IMR-90 (cell line): ENCODE data around the gene SRRM2. TPM values are rescaled to one million over a fixed set of nuclear protein-coding genes. Genes with fewer than 3 reads are reported as not detected.

ENCODE experiments used
- ATAC-seq: fragments of 200-7000 bp; cut with Tn5 transposase; 2 replicates; pipeline ENCODE4 v1.9.1; 2020; ENCODE audit warnings: low read depth, mild to moderate bottlenecking, moderate library complexity
- BruUV-seq: library from RNA; stranded (reverse); fragments of 400-500 nt; replicated peaks from 2 replicates; lab custom pipeline; 2021; lab: Mats Ljungman, UMichigan
- CTCF ChIA-PET: fragments of 300-600 bp; formaldehyde crosslinking; extraction: SDS; loops from one replicate; lab custom pipeline; 2021; ENCODE audit warnings: antibody characterized with exemption; lab: Yijun Ruan, JAX
- POLR2A ChIA-PET: fragments of 300-600 bp; sonication (Branson Sonifier 250); formaldehyde crosslinking; loops from one replicate; lab custom pipeline; 2022; ENCODE audit warnings: antibody characterized with exemption; ENCODE audit not compliant: unreplicated experiment; lab: Charles Lee
- DNase-seq: peaks from one replicate; pipeline ENCODE4 v3.0.0; 2013
- H2AFZ ChIP-seq: replicated peaks from 2 replicates; pipeline ENCODE3; 2013; ENCODE audit warnings: low read length, mild to moderate bottlenecking; ENCODE audit not compliant: poor library complexity
- H2AK5ac ChIP-seq: 2 replicates; pipeline ENCODE4 v1.6.1; 2013; ENCODE audit warnings: low read depth, low read length, inconsistent platforms
- H2AK9ac ChIP-seq: replicated peaks from 2 replicates; pipeline ENCODE3; 2013; ENCODE audit warnings: mild to moderate bottlenecking, low read depth, low read length, moderate library complexity; ENCODE audit not compliant: poor library complexity
- H2BK120ac ChIP-seq: 2 replicates; pipeline ENCODE4 v1.6.1; 2013; ENCODE audit warnings: low read depth, low read length, inconsistent platforms
- H2BK15ac ChIP-seq: 3 replicates; pipeline ENCODE4 v1.6.1; 2013; ENCODE audit warnings: low read depth, low read length, inconsistent platforms
- H2BK20ac ChIP-seq: 2 replicates; pipeline ENCODE4 v1.6.1; 2013; ENCODE audit warnings: low read depth, mild to moderate bottlenecking, inconsistent platforms, low read length, moderate library complexity
- H2BK5ac ChIP-seq: 2 replicates; pipeline ENCODE4 v1.6.1; 2013; ENCODE audit warnings: mild to moderate bottlenecking, low read depth, low read length, inconsistent platforms; ENCODE audit not compliant: poor library complexity, severe bottlenecking
- H3K14ac ChIP-seq: replicated peaks from 2 replicates; pipeline ENCODE4 v1.6.1; 2013; ENCODE audit warnings: low read depth, low read length, inconsistent platforms
- H3K18ac ChIP-seq: 2 replicates; pipeline ENCODE4 v1.6.1; 2013; ENCODE audit warnings: low read depth, low read length, control low read depth
- H3K23ac ChIP-seq: 2 replicates; pipeline ENCODE4 v1.6.1; 2013; ENCODE audit warnings: low read depth, low read length, inconsistent platforms
- H3K27ac ChIP-seq: 2 replicates; pipeline ENCODE4 v1.5.1; 2013; ENCODE audit warnings: mild to moderate bottlenecking, control low read depth, low read length; ENCODE audit not compliant: insufficient read depth
- H3K27me3 ChIP-seq: 2 replicates; pipeline ENCODE4 v1.6.1; 2013; ENCODE audit warnings: low read length; ENCODE audit not compliant: control insufficient read depth, insufficient read depth
- H3K36me3 ChIP-seq: 2 replicates; pipeline ENCODE4 v1.6.1; 2013; ENCODE audit warnings: low read length, mixed read lengths; ENCODE audit not compliant: control insufficient read depth, insufficient read depth
- H3K4ac ChIP-seq: 2 replicates; pipeline ENCODE4 v1.6.1; 2013; ENCODE audit warnings: low read depth, low read length, inconsistent platforms
- H3K4me1 ChIP-seq: 2 replicates; pipeline ENCODE4 v1.6.1; 2013; ENCODE audit warnings: low read length, mixed read lengths; ENCODE audit not compliant: control insufficient read depth, insufficient read depth
- H3K4me2 ChIP-seq: 2 replicates; pipeline ENCODE4 v1.6.1; 2013; ENCODE audit warnings: low read depth, mild to moderate bottlenecking, control low read depth, low read length, moderate library complexity
- H3K4me3 ChIP-seq: 2 replicates; pipeline ENCODE4 v1.5.1; 2013; ENCODE audit warnings: low read depth, mild to moderate bottlenecking, control low read depth, low read length, moderate library complexity; ENCODE audit not compliant: insufficient read depth
- H3K56ac ChIP-seq: 2 replicates; pipeline ENCODE4 v1.6.1; 2013; ENCODE audit warnings: low read length, inconsistent platforms; ENCODE audit not compliant: insufficient read depth; ENCODE audit errors: extremely low read depth
- H3K79me1 ChIP-seq, 2 experiments: 2 replicates each; pipeline ENCODE4 v1.6.1; 2013; ENCODE audit warnings: low read length in 2 of 2, inconsistent platforms in 1 of 2, low read depth in 1 of 2
- H3K9ac ChIP-seq: 2 replicates; pipeline ENCODE4 v1.6.1; 2013; ENCODE audit warnings: low read depth, low read length, control low read depth
- H3K9me1 ChIP-seq: 2 replicates; pipeline ENCODE4 v1.6.1; 2013; ENCODE audit warnings: low read length, inconsistent platforms; ENCODE audit not compliant: insufficient read depth
- H3K9me3 ChIP-seq: 2 replicates; pipeline ENCODE4 v1.6.1; 2013; ENCODE audit warnings: low read length; ENCODE audit not compliant: control insufficient read depth, insufficient read depth
- H4K20me1 ChIP-seq: 2 replicates; pipeline ENCODE4 v1.6.1; 2013; ENCODE audit warnings: low read length, inconsistent platforms; ENCODE audit not compliant: insufficient read depth
- H4K5ac ChIP-seq: 2 replicates; pipeline ENCODE4 v1.6.1; 2013; ENCODE audit warnings: mild to moderate bottlenecking, low read depth, low read length, control low read depth
- H4K8ac ChIP-seq, 2 experiments: 2 replicates each; pipeline ENCODE4 v1.6.1; 2013; ENCODE audit warnings: low read depth in 2 of 2, low read length in 2 of 2, control low read depth in 1 of 2, inconsistent platforms in 1 of 2
- H4K91ac ChIP-seq: 2 replicates; pipeline ENCODE4 v1.6.1; 2013; ENCODE audit warnings: low read depth, low read length, inconsistent platforms; ENCODE audit not compliant: insufficient read depth
- BHLHE40 ChIP-seq: fragments of 150-350 bp; IDR thresholded peaks from 2 replicates; pipeline ENCODE4 v1.6.1; 2016; ENCODE audit warnings: mild to moderate bottlenecking, low read depth, low read length
- CEBPB ChIP-seq: IDR thresholded peaks from 2 replicates; pipeline ENCODE4 v1.6.1; 2012; ENCODE audit warnings: low read depth, low read length, improper control_type of control experiment
- CHD1 ChIP-seq: IDR thresholded peaks from 2 replicates; pipeline ENCODE4 v1.6.1; 2012; ENCODE audit warnings: low read depth, low read length, improper control_type of control experiment
- FOS ChIP-seq: fragments of 150-350 bp; IDR thresholded peaks from 2 replicates; pipeline ENCODE4 v1.6.1; 2016; ENCODE audit warnings: low read depth, low read length
- MAFK ChIP-seq: IDR thresholded peaks from 2 replicates; pipeline ENCODE4 v1.6.1; 2012; ENCODE audit warnings: low read depth, low read length, improper control_type of control experiment
- MAZ ChIP-seq: IDR thresholded peaks from 2 replicates; pipeline ENCODE4 v1.6.1; 2012; ENCODE audit warnings: low read depth, mild to moderate bottlenecking, low read length, improper control_type of control experiment, moderate library complexity, borderline replicate concordance
- MXI1 ChIP-seq: IDR thresholded peaks from 2 replicates; pipeline ENCODE4 v1.6.1; 2012; ENCODE audit warnings: low read depth, mild to moderate bottlenecking, low read length, moderate library complexity, borderline replicate concordance
- NFE2L2 ChIP-seq: fragments of 150-350 bp; IDR thresholded peaks from 2 replicates; pipeline ENCODE4 v1.6.1; 2016; ENCODE audit warnings: low read depth, mild to moderate bottlenecking, low read length
- POLR2A ChIP-seq: IDR thresholded peaks from 2 replicates; pipeline ENCODE4 v1.6.1; 2012; ENCODE audit warnings: mild to moderate bottlenecking, low read depth, low read length
- RAD21 ChIP-seq: IDR thresholded peaks from 2 replicates; pipeline ENCODE4 v1.6.1; 2012; ENCODE audit warnings: low read length, improper control_type of control experiment
- RCOR1 ChIP-seq: IDR thresholded peaks from 2 replicates; pipeline ENCODE4 v1.6.1; 2012; ENCODE audit warnings: mild to moderate bottlenecking, low read length, improper control_type of control experiment; ENCODE audit not compliant: insufficient replicate concordance
- RFX5 ChIP-seq: IDR thresholded peaks from 2 replicates; pipeline ENCODE4 v1.8.0; 2012; ENCODE audit warnings: low read depth, mild to moderate bottlenecking, low read length, moderate library complexity
- SMC3 ChIP-seq: fragments of 150-350 bp; IDR thresholded peaks from 2 replicates; pipeline ENCODE4 v1.6.1; 2016; ENCODE audit warnings: low read depth, mild to moderate bottlenecking, antibody characterized with exemption, low read length, moderate library complexity
- WGBS, 2 experiments: methylation state at CpG; one replicate each; pipeline versions ENCODE4 v1.1.5 to v1.1.7; 2013; ENCODE audit warnings: missing lambda C conversion rate in 2 of 2; ENCODE audit not compliant: insufficient read length in 1 of 2; ENCODE audit errors: extremely low coverage in 2 of 2; 5-methylcytosine and 5-hydroxymethylcytosine counted together
- dilution Hi-C: fragments of 300-500 bp; cut with HindIII; formaldehyde crosslinking; loops from one replicate; pipeline ENCODE4 v1.14.3; 2018; ENCODE audit warnings: low sequenced_read_pairs; ENCODE audit not compliant: unreplicated experiment
- in situ Hi-C: fragments of 300-500 bp; cut with MboI; formaldehyde crosslinking; loops from 3 replicates; pipeline ENCODE4 v1.14.3; 2019; ENCODE audit warnings: low sequenced_read_pairs, inconsistent platforms, mixed read lengths
- intact Hi-C: fragments of 100-400 bp; cut with micrococcal nuclease; formaldehyde crosslinking; loops from 2 replicates; pipeline ENCODE4 v1.10.0; 2022
- polyA plus RNA-seq, 3 experiments: library from polyadenylated mRNA; depleted of rRNA; stranded (reverse); fragments of >200 nt; gene quantifications; 2 replicates each; pipeline ENCODE4 v1.2.3, GENCODE V29; 2012; ENCODE audit warnings: low replicate concordance in 1 of 3
- total RNA-seq: library from RNA; depleted of rRNA; stranded (reverse); fragments of >200 nt; gene quantifications from 2 replicates; pipeline ENCODE4 v1.2.3, GENCODE V29; 2012
- TF ChIP-seq, protein P1 (sequence below): fragments of 150-350 bp; IDR thresholded peaks from 2 replicates; pipeline ENCODE4 v1.6.1; 2017; ENCODE audit warnings: mild to moderate bottlenecking, antibody characterized with exemption, low read length, low read depth
- TF ChIP-seq, protein P2 (sequence below): fragments of 150-350 bp; IDR thresholded peaks from 2 replicates; pipeline ENCODE4 v1.6.1; 2016; ENCODE audit warnings: low read depth, mild to moderate bottlenecking, low read length, moderate library complexity, borderline replicate concordance
- TF ChIP-seq, protein P3 (sequence below): conservative IDR thresholded peaks from 2 replicates; pipeline ENCODE4 v1.5.1; 2012; ENCODE audit warnings: mild to moderate bottlenecking, low read depth, low read length, improper control_type of control experiment

SRRM2 gene
- total and polyA plus RNA-seq, 2 of the 4 experiments (the other 2 are of a cell fraction) = 20.3 to 300 TPM

DNA sequence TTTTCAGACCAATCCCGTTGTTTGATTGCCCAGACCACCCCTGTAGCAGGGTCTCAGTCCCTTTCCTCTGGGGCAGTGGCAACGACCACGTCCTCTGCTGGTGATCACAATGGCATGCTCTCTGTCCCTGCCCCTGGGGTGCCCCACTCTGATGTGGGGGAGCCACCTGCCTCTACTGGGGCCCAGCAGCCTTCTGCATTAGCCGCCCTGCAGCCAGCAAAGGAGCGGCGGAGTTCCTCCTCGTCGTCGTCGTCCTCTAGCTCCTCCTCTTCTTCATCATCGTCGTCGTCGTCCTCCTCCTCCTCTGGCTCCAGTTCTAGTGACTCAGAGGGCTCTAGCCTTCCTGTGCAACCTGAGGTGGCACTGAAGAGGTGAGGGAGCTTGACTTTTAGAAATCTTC is 15.5 kb downstream of the SRRM2 start:
- Histone ChIP-seq H4K91ac (no peak overlapping the region), H2BK20ac (no peak overlapping the region), H2BK15ac (no peak overlapping the region), H3K4me3 (no peak overlapping the region), H3K56ac (no peak overlapping the region), H3K4ac (no peak overlapping the region), H2AK5ac (no peak overlapping the region), H2AK9ac (peak overlapping the region; percentile 37), H3K23ac (no peak overlapping the region), H3K79me1 (peaks cover 37 to 96% of the 10 kb centered on the region in 2 experiments), H2BK120ac (no peak overlapping the region), H3K9me1 (peaks cover 4% of the 10 kb centered on the region), H4K20me1 (peaks cover 97% of the 10 kb centered on the region), H3K27me3 (no peaks in the 10 kb centered on the region), H3K9ac (no peak overlapping the region), H3K36me3 (peaks cover 97% of the 10 kb centered on the region), H3K9me3 (no peaks in the 10 kb centered on the region; the same call in 1 of the 2 replicates), H2BK5ac (no peak overlapping the region), H4K8ac (no peak overlapping the region), H4K5ac (no peak overlapping the region), H3K4me1 (peaks cover 1% of the 10 kb centered on the region; the same call in 1 of the 2 replicates), H2AFZ (peak overlapping the region; percentile 41), H3K18ac (no peak overlapping the region), H3K14ac (no peak overlapping the region), H3K4me2 (no peak overlapping the region), H3K27ac (no peak overlapping the region)
- DNase-seq (no peak), ATAC-seq (no peak)
- WGBS, 2 experiments = 100% methylated on average over 2 of the region's 14 CpGs; no CpG with 5 or more reads in 1 of the 2 experiments
- BruUV-seq = no TSS peak
- ChIA-PET POLR2A (no interaction called here), CTCF (no interaction called here)
- dilution Hi-C loops (no loop called here), intact Hi-C loops (no loop called here), in situ Hi-C loops (no loop called here)
- TF ChIP-seq MXI1 = no peak
- TF ChIP-seq POLR2A = no peak
- TF ChIP-seq, protein P1, sequence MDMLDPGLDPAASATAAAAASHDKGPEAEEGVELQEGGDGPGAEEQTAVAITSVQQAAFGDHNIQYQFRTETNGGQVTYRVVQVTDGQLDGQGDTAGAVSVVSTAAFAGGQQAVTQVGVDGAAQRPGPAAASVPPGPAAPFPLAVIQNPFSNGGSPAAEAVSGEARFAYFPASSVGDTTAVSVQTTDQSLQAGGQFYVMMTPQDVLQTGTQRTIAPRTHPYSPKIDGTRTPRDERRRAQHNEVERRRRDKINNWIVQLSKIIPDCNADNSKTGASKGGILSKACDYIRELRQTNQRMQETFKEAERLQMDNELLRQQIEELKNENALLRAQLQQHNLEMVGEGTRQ = no peak
- no peak for TF ChIP-seq CEBPB
- no peak for TF ChIP-seq MAZ
- TF ChIP-seq, protein P2, sequence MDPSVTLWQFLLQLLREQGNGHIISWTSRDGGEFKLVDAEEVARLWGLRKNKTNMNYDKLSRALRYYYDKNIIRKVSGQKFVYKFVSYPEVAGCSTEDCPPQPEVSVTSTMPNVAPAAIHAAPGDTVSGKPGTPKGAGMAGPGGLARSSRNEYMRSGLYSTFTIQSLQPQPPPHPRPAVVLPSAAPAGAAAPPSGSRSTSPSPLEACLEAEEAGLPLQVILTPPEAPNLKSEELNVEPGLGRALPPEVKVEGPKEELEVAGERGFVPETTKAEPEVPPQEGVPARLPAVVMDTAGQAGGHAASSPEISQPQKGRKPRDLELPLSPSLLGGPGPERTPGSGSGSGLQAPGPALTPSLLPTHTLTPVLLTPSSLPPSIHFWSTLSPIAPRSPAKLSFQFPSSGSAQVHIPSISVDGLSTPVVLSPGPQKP = no peak
- no peak for TF ChIP-seq BHLHE40
- no peak for TF ChIP-seq FOS
- no peak for TF ChIP-seq MAFK
- TF ChIP-seq SMC3 = no peak
- TF ChIP-seq RFX5 = no peak
- no peak for TF ChIP-seq RAD21
- TF ChIP-seq NFE2L2 = no peak
- TF ChIP-seq, protein P3, sequence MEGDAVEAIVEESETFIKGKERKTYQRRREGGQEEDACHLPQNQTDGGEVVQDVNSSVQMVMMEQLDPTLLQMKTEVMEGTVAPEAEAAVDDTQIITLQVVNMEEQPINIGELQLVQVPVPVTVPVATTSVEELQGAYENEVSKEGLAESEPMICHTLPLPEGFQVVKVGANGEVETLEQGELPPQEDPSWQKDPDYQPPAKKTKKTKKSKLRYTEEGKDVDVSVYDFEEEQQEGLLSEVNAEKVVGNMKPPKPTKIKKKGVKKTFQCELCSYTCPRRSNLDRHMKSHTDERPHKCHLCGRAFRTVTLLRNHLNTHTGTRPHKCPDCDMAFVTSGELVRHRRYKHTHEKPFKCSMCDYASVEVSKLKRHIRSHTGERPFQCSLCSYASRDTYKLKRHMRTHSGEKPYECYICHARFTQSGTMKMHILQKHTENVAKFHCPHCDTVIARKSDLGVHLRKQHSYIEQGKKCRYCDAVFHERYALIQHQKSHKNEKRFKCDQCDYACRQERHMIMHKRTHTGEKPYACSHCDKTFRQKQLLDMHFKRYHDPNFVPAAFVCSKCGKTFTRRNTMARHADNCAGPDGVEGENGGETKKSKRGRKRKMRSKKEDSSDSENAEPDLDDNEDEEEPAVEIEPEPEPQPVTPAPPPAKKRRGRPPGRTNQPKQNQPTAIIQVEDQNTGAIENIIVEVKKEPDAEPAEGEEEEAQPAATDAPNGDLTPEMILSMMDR = no peak
- no peak for TF ChIP-seq CHD1
- TF ChIP-seq RCOR1 = no peak
